GM19023 (cell line): ENCODE measurements around the gene SHISAL2A.

ENCODE experiments used
- ATAC-seq: cut with Tn5 transposase; IDR thresholded peaks from one replicate; pipeline ENCODE4 v1.9.1; 2021; ENCODE audit warnings: mild to moderate bottlenecking, moderate library complexity; ENCODE audit not compliant: unreplicated experiment

The SHISAL2A gene

DNA sequence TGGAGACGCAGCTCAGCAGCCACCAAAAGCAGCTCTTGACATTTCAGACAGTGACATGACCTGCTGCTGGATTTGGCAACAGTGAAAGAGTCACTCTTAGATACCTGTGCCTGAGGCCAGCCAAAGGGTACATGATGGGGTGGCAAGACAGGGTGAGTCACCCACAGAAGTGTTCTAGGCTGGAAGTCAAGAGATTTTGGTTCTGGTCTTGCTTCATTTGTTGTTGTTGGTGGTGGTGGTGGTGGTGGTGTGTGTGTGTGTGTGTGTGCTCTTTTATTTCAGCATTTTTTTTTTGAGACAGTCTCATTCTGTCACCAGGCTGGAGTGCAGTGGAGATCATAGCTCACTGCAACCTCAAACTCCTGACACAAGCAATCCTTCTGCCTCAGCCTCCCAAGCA, 25.8 kb downstream of the SHISAL2A start:
- no peak for ATAC-seq

GRCh38 chr1:52659356-52659755, 26.4 kb downstream of the SHISAL2A start:
- no peak for ATAC-seq

DNA sequence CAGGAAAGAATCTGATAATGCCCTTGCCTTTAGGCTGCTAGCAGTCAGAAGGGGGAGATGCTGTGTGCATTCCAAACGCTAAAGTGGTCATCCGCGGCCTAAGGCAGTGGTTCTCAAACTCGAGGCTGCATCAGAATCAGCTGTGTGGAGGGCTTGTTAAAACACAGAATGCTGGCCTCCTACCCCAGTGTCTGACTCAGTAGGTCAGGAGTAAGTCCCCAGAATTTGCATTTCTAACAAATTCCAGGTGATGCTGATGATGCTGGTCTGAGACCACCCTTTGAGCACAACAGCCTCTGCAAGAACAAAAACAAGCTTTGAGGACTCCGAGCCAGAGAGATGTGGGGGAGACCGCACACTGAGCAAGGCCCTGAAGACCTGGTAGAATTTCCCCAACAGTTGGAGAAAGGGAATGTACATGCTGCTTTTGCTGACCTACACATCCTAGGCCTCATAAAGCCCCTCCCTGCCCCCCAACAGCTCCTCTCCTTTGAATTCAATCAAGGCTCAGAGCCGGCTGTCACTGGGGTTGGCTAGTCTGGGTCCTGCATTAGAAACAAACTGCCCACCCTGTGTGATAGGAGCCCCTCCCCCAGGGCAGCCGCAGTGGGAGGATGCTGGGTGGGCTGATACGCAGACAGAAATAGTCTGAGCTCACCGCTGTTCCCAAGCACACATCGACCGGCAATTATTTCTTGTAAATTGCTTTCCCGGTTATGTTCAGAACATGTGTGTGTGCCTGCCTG, 27.1 kb downstream of the SHISAL2A start:
- ATAC-seq: no peak

GRCh38 chr1:52660807-52661206, 27.8 kb downstream of the SHISAL2A start:
- no peak for ATAC-seq

GRCh38 chr1:52662645-52663313, 29.8 kb downstream of the SHISAL2A start:
- ATAC-seq: no peak

DNA sequence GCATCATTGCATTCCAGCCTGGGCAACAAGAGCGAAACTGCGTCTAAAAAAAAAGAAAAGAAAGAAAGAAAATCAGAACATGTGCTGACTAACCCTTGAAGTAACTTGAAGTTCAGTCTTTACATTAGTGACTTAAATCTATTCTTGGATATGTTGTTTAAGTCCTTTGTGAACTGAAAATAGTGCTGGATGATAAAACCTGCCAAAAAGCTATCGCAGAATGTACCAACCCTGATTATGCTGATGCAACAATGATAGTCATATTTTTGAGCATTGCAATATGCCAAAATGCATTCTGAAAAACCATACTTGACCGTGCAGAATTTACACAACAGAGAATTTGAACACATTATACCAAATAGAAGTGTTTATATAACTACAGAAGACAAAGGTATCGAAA, 30.7 kb downstream of the SHISAL2A start:
- ATAC-seq: no peak

DNA sequence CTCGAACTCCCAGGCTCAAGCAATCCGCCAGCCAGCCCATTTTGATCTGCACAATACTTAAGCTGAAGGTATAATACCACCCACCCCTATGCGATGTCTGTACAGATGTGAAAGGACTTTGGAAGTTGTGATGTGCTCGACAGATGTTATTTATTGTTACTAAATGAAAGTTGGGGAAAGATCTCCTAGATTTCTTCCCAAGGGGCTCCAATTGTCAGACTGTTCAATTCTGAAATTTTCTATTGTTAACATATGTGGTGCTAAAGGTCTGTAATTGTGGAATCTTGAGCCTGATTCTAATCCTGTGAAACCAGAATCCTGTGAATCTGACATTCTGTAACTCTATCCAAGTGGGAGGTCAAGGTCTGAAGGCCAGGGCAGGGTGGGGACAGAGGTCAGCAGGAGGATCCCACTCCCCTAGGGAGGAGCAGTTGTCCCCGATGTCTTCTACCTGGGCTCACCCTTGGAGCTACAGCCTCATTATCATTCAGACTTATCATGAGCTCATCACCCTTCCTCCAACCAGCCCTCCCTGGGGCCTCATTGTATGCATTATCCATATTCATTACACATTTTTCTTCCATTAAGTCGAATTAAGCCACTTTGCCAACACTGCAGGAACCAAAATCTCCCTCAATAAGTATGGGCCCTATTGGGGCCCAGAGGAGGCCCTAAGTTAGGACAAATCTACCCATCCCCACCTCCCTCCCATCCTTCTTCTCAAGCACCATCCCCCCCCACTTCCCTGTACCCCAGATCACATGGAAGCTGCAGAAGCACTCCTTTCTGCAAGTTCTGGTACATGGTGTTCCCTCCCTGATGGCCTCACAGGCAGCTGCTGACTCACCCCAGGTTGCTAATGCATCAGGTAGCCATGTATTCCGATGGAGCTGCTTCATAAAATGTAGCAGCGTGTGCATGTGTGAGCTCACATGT, 32.3 kb downstream of the SHISAL2A start:
- no peak for ATAC-seq

- ATAC-seq: no peak
Measured at GRCh38 chr1:52667290-52667689, 34.3 kb downstream of the SHISAL2A start.

GRCh38 chr1:52667984-52668383, 35.0 kb downstream of the SHISAL2A start:
- ATAC-seq: no peak

- ATAC-seq: no peak
Measured at GRCh38 chr1:52668711-52669110, 35.7 kb downstream of the SHISAL2A start.

GRCh38 chr1:52669696-52670095, 36.7 kb downstream of the SHISAL2A start:
- ATAC-seq: no peak

GRCh38 chr1:52670604-52671003, 37.6 kb downstream of the SHISAL2A start:
- no peak for ATAC-seq

- ATAC-seq: no peak
Measured at GRCh38 chr1:52672946-52673345, 40.0 kb downstream of the SHISAL2A start.

DNA sequence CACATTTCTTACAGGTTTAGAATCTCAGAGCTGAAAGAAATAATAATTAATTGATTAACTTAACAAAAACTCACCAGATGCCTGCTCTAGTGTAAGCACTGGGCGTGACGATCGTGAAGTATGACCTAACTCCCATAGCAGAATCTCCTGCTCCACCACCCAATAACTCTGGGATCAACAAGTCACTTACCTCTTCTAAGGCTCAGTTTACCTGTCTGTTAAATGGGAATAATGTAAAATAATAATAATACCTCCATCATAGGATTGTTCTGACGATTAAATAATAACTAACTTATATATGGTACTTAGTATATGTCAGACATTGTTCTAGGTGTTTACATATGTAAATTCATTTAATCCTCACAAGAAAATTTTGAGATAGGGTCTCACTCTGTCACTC, 40.5 kb downstream of the SHISAL2A start:
- ATAC-seq: no peak

- ATAC-seq: no peak
Measured at GRCh38 chr1:52674497-52675384, 41.8 kb downstream of the SHISAL2A start.

DNA sequence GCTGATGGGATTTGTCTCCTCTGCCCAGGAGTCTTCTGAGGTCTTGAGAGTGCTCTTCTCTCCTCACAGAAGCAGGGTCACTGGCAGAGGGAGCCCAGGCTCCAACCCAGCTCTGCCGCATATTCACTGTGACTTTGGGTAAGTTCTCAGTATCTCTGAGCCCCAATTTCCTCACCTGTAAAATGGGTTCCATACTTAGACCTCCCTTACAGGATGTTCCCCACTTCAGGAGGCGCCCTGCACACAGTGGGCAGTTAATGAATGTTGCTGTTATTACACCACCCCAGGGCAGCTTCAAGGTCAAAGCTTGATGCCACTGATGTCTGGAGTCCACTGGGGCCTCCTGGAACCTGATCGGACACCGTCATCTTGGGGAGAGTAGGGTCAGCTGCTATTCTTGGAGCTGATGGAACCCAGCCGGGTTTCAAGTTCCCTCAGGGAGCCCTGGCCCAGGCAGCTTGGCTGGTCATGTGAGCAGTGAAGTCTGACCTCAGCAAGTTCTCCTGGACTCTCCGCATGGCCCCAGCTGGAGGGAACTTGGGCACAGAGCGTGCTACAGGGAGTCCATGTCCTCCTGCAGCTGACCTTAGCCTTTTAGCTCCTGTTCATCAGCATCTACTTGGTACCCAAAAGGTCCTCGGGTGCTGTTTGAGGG, 43.4 kb downstream of the SHISAL2A start:
- ATAC-seq: no peak

- no peak for ATAC-seq
Measured at GRCh38 chr1:52677076-52677806, 44.3 kb downstream of the SHISAL2A start.

DNA sequence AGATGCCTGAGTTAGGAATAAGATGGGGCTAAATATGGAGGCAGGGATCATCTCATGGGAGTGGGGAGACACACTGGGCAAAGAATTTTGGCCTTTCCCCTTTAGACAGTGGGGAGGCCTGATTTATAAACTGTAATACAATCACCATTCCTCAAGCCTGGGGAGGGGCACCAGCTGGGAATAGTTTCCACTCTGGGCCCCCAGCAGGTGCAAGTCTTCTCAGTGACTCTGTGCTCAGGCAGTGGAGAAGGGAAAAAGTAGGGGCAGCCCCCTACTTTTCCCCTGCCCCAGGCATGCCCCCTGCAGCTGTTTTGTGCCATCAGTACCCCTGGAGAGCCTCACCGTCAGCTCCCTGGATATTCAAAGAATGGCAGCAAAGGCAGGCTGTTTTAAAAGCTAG, 46.1 kb downstream of the SHISAL2A start:
- no peak for ATAC-seq

GRCh38 chr1:52679498-52679897, 46.5 kb downstream of the SHISAL2A start:
- no peak for ATAC-seq
